ENCODE measurements around the gene AGBL4.

GRCh38 chr1:48671578-48671977, 1352.2 kb downstream of the AGBL4 start:
- no peak for TF ChIP-seq CTCF (IDR thresholded peaks at IDR 0.05)
- TF ChIP-seq POLR2A (IDR thresholded peaks at IDR 0.05), result no peak
